ENCODE results near the gene SLC17A9.
A peak's percentile ranks its signal among the peaks of the same experiment; 100 is the strongest.

Gene SLC17A9

GRCh38 chr20:62968378-62969178, 16.1 kb downstream of the SLC17A9 start:
- FAIRE-seq (no peak), DNase-seq (ENCODE audit: low spot score) (no peak)

- DNase-seq (ENCODE audit: low spot score) = no peak
- FAIRE-seq = peak; percentile 77
Measured at GRCh38 chr20:62969179-62969760, 16.8 kb downstream of the SLC17A9 start.

DNA sequence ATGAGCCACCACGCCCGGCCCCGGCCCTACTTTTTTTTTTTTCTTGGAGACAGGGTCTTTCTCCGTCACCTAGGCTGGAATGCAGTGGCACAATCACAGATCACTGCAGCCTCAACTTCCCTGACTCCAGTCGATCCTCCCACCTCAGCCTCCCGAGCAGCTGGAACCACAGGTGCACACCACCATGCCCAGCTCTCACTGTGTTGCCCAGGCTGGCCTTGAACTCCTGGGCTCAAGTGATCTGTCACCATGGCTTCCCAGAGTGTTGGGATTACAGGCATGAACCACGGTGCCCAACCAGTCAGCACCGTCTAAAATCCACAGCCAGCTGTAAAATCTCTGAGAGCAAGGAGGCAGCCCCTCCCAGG, 17.4 kb downstream of the SLC17A9 start:
- FAIRE-seq (no peak), DNase-seq (ENCODE audit: low spot score) (no peak)

DNA sequence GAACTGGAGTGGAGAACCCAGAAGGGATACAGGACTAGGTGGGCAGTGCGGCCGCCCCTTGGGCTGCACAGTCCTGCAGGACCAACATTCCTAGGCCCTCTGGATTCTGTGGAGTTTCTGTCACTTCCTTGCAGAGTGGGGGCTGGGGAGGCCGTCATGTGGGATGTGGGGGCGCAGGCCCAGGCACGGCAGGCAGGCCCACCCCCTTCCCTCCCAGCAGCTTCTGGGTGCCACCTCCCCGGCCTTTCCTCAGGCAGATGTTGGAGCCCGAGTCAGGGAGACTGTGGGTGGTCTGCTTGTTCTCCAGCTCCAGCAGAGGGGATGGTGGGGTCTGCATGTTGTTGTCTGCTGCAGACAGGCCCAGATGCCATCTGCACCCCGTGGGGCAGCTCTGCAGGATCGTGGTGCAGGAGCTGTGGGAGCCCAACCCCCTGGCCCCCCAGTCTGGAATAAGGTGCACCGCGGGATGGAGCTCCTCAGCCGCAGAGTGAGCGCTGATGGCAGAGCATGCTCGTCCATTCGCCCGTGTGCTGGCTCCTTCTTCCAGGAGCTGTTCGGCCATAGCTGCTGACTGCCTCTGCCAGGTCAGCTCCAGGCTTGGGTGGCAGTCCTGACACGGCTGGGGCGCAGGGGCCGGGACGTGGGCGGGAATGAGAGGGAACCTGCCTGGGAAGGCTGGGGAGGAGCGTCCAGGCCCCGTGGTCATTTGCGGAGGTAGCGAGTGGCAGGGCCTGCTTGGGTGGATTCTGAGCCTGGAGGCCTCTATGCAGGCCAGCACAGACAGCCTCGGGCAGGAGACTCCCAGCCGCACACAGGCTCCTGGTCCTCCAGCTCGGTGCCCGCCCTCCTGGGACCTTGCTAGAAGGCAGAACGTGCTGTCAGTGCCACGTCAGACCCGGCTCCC, 18.1 kb downstream of the SLC17A9 start:
- FAIRE-seq (no peak), DNase-seq (ENCODE audit: low spot score) (no peak)

DNA sequence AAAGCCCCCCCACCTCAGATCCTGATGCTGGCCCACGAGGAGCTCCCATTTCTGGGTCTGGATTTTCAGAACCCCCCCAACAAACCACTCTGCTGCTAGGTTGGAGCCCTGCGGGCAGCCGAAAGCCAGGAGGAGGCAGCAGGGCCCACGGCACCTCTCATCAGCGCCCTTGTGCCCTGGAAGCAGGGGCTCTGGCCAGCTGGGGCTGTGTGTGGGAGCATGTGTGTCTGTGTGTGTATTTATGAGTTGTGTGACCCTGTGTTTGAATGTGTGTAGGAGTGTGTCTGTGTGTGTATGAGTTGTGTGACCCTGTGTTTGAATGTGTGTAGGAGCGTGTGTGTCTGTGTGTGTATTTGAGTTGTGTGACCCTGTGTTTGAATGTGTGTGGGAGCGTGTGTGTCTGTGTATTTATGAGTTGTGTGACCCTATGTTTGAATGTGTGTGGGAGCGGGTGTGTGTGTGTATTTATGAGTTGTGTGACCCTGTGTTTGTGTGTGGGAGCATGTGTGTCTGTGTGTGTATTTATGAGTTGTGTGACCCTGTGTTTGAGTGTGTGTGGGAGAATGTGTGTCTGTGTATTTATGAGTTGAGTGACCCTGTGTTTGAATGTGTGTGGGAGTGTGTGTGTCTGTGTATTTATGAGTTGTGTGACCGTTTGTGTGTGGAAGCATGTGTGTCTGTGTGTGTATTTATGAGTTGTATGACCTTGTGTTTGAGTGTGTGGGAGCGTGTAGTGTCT, 18.9 kb downstream of the SLC17A9 start:
- FAIRE-seq (peak; percentile 97), DNase-seq (ENCODE audit: low spot score) (no peak)

- DNase-seq (ENCODE audit: low spot score) (peak; percentile 98), FAIRE-seq (peak; percentile 98)
Measured at GRCh38 chr20:62971950-62972844, 19.7 kb downstream of the SLC17A9 start.

GRCh38 chr20:62972845-62973745, 20.6 kb downstream of the SLC17A9 start:
- no peak for FAIRE-seq

GRCh38 chr20:62975251-62975760, 22.8 kb downstream of the SLC17A9 start:
- no peak for FAIRE-seq
- no peak for DNase-seq (ENCODE audit: low spot score)

More at GRCh38 chr20:62972845-62973745, 20.6 kb downstream of the SLC17A9 start:
- no peak for DNase-seq (ENCODE audit: low spot score)

- DNase-seq (ENCODE audit: low spot score) (no peak), FAIRE-seq (no peak)
Measured at GRCh38 chr20:62975812-62976508, 23.5 kb downstream of the SLC17A9 start.

DNA sequence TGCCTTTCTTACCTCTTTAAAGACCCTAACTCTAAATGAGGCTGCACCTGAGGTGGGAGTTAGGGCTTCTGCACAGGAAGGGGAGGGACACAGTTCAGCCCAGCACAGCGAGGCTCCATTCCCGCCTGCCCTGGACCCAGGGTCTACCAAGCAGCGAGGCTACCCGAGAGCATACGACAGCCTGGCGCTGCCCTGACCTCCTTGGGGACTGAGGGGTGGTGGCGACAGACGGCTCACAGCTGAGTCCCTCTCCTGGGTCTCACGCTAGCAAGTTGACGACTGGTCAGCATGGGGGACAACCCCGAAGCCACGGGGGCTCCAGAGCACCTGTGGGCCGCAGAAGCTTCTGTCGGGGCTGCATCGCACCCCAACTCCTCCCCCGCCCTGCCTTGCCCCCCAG, 24.4 kb downstream of the SLC17A9 start:
- no peak for FAIRE-seq
- no peak for DNase-seq (ENCODE audit: low spot score)

- DNase-seq (ENCODE audit: low spot score) (no peak), FAIRE-seq (no peak)
Measured at GRCh38 chr20:62977613-62978560, 25.4 kb downstream of the SLC17A9 start.

GRCh38 chr20:62978561-62978943, 26.0 kb downstream of the SLC17A9 start:
- FAIRE-seq = no peak

GRCh38 chr20:62979310-62979709, 26.8 kb downstream of the SLC17A9 start:
- no peak for DNase-seq (ENCODE audit: low spot score)
- no peak for FAIRE-seq

More at GRCh38 chr20:62978561-62978943, 26.0 kb downstream of the SLC17A9 start:
- no peak for DNase-seq (ENCODE audit: low spot score)

- FAIRE-seq (no peak), DNase-seq (ENCODE audit: low spot score) (no peak)
Measured at GRCh38 chr20:62979876-62980373, 27.4 kb downstream of the SLC17A9 start.

GRCh38 chr20:62980380-62980960, 28.0 kb downstream of the SLC17A9 start:
- no peak for FAIRE-seq

GRCh38 chr20:62980970-62981369, 28.5 kb downstream of the SLC17A9 start:
- FAIRE-seq = no peak
- DNase-seq (ENCODE audit: low spot score) = no peak

More at GRCh38 chr20:62980380-62980960, 28.0 kb downstream of the SLC17A9 start:
- DNase-seq (ENCODE audit: low spot score) = no peak

Data from urothelium cell line (cell line).